NB4 (cell line): ENCODE results near the gene LRRC61.

ENCODE experiments used
- DNase-seq: peaks from one replicate; pipeline ENCODE4 v3.0.0; 2010; ENCODE audit warnings: low read depth
- H3K4me3 ChIP-seq: one replicate; pipeline ENCODE4 v1.5.1; 2011; ENCODE audit warnings: mild to moderate bottlenecking, low read depth, low read length, moderate library complexity
- MYC ChIP-seq: IDR thresholded peaks from 2 replicates; pipeline ENCODE4 v1.6.1; 2011; ENCODE audit warnings: low read depth, low read length
- POLR2A ChIP-seq: IDR thresholded peaks from 2 replicates; pipeline ENCODE4 v1.6.1; 2011; ENCODE audit warnings: mild to moderate bottlenecking; ENCODE audit not compliant: insufficient read length; ENCODE audit errors: extremely low read depth
- TF ChIP-seq, protein P1 (sequence below): IDR thresholded peaks from 2 replicates; pipeline ENCODE4 v1.6.1; 2011; ENCODE audit warnings: low read depth, low read length
- TF ChIP-seq, protein P2 (sequence below): IDR thresholded peaks from one replicate; pipeline ENCODE4 v1.5.1; 2012; ENCODE audit warnings: low read depth, low read length

Gene LRRC61

DNA sequence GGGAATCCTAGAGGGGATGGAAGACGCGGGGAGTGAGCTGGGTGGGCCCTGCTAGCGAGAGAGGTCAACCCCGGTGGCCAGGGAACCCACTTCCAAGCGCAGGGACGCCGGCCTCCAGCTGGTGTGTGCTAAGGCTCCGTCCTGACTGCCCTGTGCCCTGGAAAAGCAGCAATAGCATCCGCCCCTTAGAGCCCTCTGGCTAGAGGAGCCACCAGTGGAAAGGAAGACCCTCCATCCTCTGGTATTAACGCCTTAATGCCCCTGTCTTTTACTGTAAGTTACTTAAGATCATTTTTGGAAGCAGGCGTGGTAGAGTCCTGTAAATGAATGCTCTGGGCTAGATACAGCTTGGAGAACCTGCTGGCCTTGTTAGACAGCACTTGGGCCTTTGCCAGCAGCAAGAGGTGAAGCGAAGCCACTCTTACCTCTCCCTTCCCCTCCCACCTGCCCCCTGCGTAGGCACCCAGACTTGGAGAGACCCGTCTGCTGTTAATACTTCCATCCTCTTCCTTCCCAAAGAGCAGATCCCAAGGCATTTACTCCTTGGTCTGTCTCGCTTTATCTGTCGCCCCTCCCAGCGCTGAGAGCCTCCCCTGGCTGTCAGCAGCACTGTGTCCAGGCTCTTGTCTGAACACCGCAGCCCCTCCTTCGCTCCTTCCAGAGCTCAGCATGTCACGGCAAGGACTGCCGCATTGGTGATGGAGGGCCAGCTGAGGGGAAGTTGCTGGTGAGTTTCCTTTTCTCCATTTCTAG lies 50.1 kb downstream of the LRRC61 start:
- no peak for TF ChIP-seq POLR2A
- TF ChIP-seq, protein P1, sequence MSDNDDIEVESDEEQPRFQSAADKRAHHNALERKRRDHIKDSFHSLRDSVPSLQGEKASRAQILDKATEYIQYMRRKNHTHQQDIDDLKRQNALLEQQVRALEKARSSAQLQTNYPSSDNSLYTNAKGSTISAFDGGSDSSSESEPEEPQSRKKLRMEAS = no peak
- H3K4me3 ChIP-seq = no peak overlapping the region
- DNase-seq = peak; percentile 12

GRCh38 chr7:150374026-150374425 lies 50.9 kb downstream of the LRRC61 start:
- DNase-seq = no peak
- no peak overlapping the region for H3K4me3 ChIP-seq
- TF ChIP-seq, protein P2, sequence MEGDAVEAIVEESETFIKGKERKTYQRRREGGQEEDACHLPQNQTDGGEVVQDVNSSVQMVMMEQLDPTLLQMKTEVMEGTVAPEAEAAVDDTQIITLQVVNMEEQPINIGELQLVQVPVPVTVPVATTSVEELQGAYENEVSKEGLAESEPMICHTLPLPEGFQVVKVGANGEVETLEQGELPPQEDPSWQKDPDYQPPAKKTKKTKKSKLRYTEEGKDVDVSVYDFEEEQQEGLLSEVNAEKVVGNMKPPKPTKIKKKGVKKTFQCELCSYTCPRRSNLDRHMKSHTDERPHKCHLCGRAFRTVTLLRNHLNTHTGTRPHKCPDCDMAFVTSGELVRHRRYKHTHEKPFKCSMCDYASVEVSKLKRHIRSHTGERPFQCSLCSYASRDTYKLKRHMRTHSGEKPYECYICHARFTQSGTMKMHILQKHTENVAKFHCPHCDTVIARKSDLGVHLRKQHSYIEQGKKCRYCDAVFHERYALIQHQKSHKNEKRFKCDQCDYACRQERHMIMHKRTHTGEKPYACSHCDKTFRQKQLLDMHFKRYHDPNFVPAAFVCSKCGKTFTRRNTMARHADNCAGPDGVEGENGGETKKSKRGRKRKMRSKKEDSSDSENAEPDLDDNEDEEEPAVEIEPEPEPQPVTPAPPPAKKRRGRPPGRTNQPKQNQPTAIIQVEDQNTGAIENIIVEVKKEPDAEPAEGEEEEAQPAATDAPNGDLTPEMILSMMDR = no peak
- TF ChIP-seq, protein P1 = no peak
- TF ChIP-seq MYC (no peak), POLR2A (no peak)

DNA sequence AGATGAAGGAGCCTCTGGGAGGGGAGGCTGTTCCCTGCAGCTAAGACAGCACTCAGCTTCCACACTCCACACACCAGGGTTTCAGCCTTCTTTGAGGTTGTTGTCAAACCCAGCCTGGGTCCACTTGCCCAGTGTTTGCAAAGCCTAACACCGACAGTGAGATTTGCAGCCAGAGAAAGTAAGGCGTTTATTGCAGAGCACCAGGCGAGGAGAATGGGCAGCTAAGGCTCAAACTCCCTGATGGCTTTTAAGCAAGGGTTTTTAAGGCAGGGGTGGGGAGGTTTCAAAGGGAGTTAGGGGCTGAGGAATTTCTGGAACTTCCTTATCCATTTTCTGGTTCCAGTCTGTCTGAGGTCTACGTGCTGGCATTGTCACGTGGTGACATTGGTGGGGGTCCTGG lies 51.3 kb downstream of the LRRC61 start:
- TF ChIP-seq POLR2A (no peak), MYC (no peak)
- TF ChIP-seq, protein P1 = no peak
- TF ChIP-seq, protein P2 = no peak
- DNase-seq = no peak
- H3K4me3 ChIP-seq = no peak overlapping the region

DNA sequence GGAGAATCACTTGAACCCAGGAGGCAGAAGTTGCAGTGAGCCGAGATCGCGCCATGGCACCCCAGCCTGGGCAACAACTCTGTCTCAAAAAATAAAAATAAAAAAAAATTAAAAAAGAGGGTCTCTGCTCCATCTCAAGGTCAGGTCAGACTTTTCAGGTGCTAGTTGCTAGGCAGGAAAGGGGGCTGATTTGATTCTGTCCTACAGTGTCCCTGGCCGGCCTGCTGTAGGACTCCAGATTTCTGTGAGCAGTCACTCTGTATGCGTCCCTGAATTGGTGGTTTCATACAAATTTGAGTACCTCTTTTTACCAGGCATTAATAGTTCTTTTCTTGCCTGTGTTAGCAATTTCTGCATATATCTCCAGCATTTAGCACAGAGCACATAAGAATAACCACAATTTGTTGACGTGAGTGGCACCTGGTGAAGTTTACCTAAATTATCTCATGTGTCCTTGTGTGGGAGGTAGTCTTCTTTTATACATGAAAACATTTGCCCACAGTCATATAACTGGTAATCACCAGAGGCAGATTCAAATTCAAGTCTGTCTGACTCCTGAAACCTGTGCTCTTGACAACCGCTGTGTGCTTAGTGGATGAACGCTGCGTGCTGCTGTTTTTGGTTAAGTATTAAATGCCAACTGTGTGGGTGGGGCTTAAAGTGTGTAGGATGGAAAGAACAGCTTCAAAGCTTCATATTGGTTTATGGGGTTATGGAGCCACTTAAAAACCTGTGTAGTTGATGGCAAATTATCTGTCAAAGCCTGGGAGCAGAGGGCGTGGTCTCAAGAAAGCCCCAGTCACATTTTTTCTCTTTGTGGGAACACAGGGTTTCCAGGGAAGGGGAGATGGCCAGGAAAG lies 52.7 kb downstream of the LRRC61 start:
- TF ChIP-seq POLR2A (no peak), MYC (no peak)
- TF ChIP-seq, protein P2 = no peak
- TF ChIP-seq, protein P1 = no peak
- no peak overlapping the region for H3K4me3 ChIP-seq
- DNase-seq = peak; percentile 5

- no peak overlapping the region for H3K4me3 ChIP-seq
- TF ChIP-seq MYC (no peak), POLR2A (no peak)
- TF ChIP-seq, protein P1 = no peak
- TF ChIP-seq, protein P2 = no peak
- peak; percentile 8 for DNase-seq
Measured at GRCh38 chr7:150376560-150376959, 53.4 kb downstream of the LRRC61 start.

GRCh38 chr7:150377196-150377595 lies 54.0 kb downstream of the LRRC61 start:
- no peak for DNase-seq
- no peak for TF ChIP-seq MYC
- TF ChIP-seq, protein P2 = no peak
- TF ChIP-seq POLR2A = no peak
- TF ChIP-seq, protein P1 = no peak
- H3K4me3 ChIP-seq = no peak overlapping the region
